Measurements from ENCODE around the gene PPP1R8.
"Not testable (repeated sequence)": the region's sequence is repeated elsewhere in the genome, so short reads cannot be mapped to it uniquely, and the experiment has no call there.

The PPP1R8 gene

DNA sequence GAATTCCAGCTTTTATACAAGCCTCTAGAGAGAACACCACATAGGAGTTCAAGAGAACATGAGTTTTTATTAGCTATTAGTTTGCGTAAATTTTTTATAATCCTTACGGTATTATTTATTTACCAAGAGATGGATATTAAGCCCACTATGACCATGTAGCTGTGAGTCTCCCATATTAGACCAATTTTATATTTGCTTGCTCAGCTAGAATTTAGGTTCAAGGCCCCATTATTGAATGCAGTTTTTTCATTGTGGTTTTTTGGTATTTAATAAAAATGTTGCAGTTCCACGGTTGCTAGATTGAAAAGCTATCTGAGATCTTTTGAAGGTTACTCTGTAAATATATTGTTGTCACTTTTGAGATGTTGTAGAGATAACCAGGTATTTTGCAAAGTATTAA lies 2.9 kb downstream of the PPP1R8 start:
- no peak for DNase-seq

DNA sequence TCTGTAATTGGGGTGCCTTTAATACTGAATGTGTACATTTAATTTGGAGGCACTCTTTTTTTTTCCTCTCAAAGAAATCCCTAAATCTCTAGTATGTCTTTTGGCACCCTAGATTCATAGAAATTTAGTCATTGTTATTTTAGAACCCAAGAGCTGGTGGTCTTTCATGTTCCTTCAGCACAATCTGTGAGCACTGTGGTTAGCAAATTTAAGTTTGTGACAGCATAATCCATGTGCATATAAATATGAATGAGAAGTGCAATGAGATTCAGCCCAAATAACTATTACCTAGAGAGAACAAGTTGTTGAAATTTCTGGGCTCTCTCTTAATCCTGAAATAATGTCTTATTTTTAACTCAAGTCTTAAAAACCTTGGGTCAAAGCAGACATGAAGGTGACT lies 4.5 kb downstream of the PPP1R8 start:
- no peak for DNase-seq

DNA sequence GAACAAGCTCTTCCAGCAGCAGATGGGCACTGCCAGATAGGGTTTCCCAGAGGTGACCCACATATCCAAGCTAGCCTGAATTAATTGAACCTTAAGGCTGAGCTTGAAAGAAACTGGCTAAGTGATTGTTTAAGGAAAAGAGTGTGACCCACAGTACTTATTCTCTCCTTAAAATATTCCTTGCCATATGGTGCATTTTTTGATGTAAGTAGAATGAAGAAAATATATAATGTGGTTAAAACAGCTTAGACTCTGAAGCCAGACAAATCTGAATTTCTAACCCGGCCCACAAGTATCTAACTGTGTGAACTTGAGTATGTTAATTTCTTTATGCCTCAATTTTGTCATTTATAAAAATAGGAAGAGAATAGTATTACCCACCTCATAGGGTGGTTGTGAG lies 4.9 kb downstream of the PPP1R8 start:
- DNase-seq, result no peak

DNA sequence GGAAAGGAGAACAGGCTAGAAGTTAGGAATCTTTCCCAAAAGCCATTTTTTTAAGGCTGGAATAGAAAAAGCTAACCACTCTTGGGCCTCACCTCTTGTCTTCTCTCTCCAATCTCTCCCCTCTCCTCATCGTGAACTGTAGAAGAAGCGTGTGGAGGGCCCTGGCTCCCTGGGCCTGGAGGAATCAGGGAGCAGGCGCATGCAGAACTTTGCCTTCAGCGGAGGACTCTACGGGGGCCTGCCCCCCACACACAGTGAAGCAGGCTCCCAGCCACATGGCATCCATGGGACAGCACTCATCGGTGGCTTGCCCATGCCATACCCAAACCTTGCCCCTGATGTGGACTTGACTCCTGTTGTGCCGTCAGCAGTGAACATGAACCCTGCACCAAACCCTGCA lies 19.4 kb downstream of the PPP1R8 start:
- no peak for DNase-seq

DNA sequence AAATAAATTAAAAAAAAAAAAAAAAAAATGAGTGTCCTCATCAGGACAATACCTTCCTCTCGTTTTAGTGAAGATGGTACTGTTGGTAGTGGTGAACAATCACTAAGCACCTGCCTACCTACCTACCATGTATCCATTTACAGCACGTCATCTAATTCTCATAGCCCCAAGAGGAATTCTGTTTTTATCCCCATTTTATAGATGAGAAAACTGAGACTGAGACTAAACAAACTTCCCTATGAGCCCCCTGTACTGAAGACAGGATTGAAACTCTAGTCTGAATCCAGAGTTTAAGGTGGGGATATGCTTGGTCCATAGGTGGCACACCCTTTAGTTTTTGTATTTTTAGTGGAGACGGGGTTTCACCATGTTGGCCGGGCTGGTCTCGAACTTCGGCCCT lies 24.5 kb downstream of the PPP1R8 start:
- no peak for DNase-seq

DNA sequence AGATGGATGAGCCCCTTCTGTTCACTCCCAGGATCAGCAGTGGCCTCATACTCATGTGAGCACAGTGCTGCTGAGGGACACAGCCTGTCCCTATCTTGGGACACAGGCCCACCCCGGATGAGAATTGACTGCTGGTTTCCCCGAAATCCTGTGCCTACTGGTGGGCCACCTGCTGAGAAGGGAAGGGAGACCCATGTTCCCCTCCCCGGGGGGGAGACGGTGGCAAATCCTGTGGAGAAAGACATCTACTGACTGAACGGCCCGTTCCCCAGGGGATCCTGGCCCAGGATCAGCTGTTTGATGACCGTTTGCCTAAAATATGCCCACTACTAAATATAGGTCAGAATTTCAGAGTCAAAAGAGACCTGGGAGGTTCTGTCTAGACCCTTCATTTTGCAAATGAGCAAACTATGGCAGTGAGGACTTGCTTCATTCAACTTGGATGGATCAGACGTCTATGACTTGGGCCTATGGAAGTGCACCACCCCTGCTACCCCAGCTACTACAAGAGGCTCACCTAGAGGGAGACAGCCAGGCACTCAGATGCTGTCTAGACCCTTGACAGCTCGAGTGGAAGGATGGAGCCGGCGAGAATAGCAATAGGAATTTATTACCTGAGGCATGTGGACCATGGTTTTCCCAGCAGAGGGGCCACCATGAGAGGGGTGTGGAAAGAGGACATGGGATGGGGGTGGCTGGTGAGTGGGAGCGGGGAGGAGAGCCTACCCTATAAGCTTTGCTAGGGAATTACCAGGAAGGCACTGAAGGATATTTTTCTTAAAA lies 26.2 kb downstream of the PPP1R8 start:
- no peak for DNase-seq

DNA sequence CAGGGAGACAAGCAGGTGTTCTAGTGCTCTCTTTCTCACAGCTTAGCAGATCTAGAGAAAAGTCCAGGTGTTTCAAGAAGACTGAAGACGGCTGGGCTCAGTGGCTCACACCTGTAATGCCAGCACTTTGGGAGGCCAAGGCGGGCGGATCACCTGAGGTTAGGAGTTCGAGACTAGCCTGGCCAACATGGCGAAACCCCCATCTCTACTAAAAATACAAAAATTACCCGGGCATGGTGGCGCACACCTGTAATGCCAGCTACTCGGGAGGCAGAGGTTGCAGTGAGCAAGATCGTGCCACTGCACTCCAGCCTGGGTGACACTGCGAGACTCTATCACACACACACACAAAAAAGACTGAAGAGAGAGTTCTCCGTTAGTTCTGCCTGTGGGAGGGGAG lies 27.0 kb downstream of the PPP1R8 start:
- DNase-seq, result not testable (repeated sequence)

DNA sequence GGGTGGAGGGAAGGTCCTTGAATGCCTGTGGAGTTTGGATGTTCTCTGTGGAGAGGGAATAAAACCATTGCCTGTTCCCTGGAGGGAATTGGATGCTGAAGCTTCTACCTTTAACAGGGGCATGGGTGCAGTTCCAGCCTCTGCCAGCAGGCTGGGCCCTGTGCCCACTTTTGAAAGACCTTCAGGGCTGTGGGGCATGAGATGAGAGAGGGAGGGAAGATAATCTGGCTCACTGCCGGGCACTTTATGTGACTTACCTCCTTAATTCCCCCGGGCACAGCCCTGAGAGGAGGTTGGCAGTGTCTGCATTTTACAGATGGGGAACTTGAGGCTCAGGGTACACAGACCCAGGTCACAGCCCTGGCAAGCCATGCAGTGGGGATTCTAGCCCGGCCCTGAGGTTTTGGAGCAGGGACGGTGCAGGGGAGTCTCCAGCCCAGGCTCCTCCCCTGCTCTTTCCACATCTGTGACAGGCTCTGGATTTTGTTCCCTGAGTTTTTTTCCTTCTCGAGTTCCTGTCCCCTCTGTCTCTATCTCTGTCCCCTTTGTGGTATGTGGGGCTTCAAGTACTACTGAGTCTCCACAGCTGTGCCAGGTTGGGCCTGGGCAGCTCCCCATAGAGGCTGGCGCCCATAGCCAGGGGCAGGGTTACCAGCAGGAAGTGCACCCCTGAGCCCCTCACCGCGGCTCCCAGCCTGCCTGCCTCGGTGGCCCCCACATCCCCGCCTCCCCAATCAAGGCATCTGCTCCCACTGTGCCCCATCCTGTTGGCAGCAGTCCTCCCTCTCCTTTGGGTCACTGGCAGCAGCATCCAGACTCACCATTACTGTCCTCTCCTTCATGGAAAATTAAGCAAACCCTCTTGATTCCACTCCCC lies 27.7 kb downstream of the PPP1R8 start:
- peak; percentile 83 for DNase-seq

DNA sequence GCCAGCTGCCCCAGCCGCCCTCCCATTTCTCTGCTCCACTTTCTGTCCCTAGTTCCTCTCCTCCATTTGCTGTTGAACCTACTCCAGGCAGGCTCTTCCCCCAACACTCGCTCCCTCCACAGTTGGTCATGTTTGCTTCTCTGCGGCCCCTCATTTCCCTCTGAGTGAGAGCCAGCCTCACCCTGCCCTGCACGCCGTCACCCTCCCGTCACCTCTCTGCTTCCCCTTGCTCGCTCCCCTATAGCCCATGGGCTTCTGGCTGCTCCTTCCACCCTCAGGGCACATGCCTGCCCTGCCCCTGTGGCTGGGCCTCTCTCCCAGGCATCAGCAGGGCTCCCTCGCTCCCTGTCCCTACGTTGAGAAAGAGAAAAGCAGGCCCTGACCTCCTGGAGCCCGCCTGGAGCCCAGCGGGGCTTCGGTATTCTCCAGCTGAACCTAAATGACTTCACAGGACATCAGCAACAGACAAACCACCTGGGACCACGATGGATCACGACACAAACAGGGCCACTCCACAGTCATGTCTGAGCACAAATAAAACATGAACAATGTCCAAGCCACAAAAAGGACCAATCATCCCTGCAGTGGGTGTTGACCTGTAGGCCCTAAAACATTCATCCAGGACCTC lies 28.5 kb downstream of the PPP1R8 start:
- no peak for DNase-seq

DNA sequence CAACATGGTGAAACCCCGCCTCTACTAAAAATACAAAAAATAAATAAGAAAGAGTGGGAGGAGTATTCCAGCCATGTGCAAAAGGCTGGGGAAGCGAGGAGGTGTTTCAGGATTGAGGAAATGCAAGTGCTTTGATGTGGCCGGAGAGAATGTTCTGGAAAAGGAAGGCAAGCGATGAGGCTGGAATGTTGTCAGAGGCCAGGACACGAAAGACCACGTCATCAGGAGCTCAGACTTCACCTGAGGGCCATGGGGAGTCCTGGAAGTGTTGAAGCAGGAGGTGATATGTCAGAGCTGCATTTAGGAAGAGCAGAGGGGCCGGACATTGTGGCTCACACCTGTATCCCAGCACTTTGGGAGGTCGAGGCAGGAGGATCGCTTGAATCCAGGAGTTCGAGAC lies 30.9 kb downstream of the PPP1R8 start:
- no peak for DNase-seq

DNA sequence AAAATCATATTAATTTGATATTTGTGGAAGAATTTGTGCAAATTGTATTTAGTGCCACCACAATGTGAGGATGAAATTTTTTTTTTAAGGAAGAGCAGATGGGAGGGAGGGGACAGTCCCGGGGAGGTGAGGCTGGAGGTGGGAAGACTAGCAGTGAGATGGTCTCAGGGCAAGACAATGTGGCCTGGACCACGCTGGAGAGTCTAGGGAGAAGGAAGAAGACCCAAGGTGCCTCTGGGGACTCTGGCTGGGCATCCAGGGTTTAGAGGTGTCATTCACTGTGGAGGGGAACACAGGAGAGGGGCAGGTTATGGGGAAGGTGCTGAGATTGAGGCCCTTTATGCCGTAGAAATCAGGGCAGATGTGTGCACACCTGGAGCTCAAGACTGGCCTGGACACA lies 31.4 kb downstream of the PPP1R8 start:
- DNase-seq, result no peak

DNA sequence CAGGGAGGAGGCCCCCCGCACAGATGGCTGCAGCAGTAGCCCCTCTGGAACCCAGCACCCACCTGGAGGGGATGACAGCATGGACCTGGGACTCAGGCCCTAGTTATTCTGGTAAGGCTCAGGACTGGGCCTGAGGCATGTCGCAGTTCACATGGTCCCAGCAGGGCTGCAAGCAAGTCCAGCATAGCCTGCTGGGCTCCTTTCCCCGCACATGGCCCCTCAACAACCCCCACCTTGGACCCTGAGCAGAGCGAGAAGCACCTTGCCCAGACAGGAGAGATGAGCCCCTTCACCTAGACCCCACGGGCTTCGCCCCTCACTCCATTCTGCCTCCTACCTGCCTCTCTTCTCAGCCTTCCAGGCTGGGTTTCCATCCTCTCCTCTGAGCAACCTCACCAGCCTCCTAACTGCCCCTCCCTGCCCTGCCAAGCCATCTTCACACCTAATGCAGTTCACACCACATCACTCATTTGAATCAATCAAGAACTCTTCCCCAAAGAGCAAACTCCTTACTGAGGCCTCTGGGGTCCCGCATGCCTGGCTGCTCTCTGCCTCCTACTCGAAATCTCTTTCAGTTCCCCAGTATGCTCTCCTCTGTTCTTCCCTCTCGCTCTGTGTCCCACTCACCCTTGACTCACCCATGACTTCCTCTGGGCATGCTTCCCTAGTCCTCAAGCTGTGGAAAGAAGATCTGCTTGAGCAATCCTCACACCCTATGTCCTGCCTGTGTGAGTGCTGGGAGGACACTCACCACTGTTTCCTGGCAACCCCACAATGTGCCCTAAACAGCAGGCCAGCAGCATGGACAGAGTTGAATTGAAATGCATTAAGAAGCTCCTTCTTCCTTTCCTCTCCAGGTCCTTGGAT lies 32.3 kb downstream of the PPP1R8 start:
- no peak for DNase-seq

DNA sequence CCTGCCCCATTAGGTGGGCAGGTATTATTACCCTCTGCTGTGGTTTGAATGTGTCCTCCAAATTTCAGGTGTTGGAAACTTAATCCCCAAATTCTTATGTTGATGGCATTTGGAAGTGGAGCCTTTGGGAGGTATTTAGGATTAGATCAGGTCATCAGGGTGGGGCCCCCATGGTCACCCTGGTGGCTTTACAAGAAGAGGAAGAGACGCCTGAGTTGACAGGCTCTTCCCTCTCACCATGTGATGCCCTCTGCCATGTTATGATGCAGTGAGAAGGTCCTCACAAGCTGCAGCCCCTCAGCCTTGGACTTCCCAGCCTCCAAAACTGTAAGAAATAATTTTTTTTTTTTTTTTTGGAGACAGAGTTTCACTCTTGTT lies 32.9 kb downstream of the PPP1R8 start:
- DNase-seq, result no peak

DNA sequence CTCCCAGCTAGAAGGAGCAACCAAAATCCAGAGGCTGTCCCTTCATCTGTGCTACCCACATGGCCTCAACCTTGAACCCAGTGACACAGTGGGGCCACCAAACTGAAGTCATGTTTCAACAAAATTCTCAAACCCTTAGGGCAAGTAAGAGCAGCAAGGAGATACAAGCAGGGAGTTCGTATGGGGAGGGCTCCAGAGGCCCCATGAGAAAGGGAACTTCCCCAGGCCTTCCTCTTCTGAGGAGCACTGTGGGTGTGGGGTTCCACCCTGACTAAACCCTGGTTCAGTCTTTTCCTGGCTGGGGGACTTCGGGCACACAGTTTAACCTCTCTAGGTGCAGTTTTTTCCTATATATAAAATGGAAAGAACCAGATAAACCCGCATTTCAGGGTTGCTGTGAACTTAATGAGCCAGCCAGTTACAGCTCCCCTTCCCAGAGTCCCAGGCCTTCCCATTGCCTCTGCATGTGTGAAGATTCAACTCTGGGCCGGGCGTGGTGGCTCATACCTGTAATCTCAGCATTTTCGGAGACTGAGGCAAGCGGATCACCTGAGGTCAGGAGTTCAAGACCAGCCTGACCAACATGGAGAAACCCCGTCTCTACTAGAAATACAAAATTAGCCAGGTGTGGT lies 33.8 kb downstream of the PPP1R8 start:
- DNase-seq, result peak; percentile 37

DNA sequence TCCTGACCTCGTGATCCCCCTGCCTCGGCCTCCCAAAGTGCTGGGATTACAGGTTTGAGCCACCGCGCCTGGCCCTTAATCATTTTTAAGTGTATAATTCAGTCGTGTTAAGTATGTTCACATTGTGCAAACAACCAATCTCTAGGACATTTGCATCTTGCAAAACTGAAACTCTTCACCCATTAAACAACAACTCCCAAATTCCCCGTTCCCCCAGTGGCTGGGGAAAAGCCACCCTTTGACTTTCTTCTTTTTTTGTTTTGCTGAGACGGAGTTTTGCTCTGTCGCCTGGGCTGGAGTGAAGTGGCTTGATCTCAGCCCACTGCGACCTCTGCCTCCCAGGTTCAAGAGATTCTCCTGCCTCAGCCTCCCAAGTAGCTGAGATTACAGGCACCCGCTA lies 35.2 kb downstream of the PPP1R8 start:
- no peak for DNase-seq

DNA sequence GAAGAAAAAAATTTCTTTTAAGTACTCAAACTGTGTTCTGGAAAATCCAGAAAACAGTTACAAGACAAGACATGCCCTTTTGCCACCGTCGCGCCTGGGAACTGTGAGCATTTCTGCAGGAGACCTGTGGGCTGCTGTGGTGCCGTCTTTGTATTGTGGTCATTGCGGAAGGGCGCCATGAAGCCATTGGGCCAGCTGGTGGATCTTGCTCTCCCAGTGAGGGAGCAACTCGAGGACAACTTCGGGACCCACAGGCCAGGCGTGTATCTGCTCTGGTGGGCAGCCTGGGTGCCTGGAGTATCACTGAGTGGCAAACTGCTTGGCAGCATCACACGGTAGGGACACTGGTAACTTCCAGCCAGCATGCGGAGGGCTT lies 38.0 kb downstream of the PPP1R8 start:
- DNase-seq, result no peak

DNA sequence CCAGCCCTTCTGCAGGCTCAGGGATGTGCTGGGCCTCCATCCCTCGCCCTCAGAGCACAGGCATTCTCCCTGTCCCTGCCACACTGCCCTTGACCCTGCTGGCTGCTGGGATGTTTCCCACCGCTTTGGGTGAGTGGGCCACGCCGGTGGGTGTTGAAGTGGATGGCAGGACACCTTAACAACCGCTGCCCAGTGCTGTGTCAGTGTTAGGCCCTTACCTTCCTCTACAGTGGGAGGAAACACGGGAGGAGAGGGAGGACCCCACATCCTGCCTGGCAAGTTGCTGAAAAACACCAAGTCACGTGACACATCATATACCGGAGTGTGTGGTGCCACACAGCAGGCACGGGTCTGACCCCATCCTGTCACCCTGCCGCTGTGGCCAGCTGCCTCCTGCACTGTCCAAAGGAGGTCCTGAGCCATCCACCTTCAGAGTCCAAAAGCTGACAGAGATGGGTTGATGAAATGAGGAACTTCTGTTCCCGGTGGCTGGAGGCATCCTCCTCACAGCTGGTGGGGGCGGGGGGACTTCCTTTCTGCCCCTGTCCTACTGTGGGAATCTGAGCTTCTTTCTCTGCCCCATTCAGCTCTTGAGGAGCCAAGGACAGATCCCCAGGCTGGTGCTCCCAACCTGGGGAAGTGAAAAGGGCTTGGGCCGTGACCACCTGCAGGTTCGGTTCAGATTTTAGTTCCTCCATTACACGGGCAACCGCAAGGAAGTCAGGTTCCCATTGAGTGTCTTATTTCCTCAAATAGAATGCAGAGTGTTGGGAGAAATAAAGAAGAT lies 38.5 kb downstream of the PPP1R8 start:
- peak; percentile 86 for DNase-seq

DNA sequence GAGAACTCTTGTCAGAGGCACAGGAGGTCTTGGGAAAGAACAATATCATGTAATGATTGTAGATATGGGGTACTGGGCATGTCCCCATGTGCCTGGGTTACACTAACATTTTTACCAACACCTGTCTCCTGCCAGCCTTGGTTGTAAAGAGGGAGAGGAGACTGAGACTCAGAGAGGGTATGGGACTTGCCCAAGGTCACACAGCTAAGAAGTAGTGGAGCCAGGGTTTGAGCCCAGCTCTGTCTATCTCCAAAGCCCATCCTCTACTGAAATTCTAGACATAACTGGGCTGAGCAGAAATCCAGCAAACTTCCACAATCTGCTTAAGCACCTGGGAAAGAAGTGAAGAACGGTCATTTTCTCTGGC lies 39.1 kb downstream of the PPP1R8 start:
- DNase-seq, result no peak

DNA sequence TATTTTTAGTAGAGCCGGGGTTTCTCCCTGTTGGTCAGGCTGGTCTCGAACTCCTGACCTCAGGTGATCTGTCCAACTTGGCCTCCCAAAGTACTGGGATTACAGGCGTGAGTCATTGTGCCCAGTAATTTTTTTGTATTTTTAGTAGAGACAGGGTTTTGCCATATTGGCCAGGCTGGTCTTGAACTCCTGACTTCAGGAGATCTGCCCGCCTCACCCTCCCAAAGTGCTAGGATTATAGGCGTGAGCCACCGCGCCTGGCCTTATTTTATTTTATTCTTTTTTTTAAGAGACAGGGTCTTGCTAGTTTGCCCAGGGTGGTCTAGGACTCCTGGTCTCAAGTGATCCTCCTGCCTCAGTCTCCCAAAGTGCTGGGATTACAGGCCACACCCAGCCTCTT lies 40.5 kb downstream of the PPP1R8 start:
- DNase-seq, result not testable (repeated sequence)

DNA sequence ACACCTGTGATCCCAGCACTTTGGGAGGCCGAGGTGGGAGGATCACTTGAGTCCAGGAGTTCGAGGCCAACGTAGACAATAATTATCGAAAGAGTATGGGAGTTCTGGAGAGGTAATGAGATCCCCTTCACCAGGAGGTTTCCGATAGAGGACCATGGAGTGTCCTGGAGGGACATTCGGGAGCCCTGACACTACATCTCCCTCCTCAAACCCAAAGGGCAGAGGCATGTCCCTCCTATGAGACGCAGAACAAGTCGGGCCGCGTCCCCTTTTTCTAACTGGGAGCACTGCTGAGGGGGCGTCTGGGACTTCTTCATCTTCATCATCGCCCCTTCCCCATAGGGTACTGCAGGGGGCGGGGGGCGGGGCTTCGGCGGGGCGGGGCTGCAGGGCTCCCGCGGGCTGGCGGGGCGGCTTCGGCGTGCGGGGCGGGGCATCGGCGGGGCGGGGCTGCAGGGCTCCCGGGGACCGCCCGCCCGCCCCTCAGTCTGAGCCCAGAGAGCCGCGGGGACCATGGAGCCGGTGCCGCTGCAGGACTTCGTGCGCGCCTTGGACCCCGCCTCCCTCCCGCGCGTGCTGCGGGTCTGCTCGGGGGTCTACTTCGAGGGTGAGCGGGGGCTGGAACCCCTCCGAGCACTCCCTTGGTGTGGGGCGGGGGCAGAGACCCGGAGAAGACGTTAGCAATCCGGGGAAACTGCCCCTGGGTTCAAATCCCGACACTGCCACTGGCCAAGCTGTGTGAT lies 41.6 kb downstream of the PPP1R8 start, which contains the start of gene THEMIS2:
TSS of gene THEMIS2 (plus strand) at position 486 of the 743 bp plus-strand sequence. CDS start at position 514, 28 bp downstream.
- DNase-seq, result peak; percentile 82

All from activated CD4-positive, alpha-beta T cell treated with anti-CD3 and anti-CD28 coated beads, Interleukin-10, Interleukin-2, amounts not matched to agents 100 ng/mL and 50 ng/mL, durations not matched to agents 16 hours and 8 hours (primary cell).